Peyer's patch (tissue), 4 donors: Measurements from ENCODE around the gene MEGF6. TPM values are rescaled to one million over a fixed set of nuclear protein-coding genes. Genes with fewer than 3 reads are reported as not detected.
A peak's percentile ranks its signal among the peaks of the same experiment; 100 is the strongest.

Source experiments
- DNase-seq, 3 donors: peaks; one replicate each; pipeline ENCODE4 v3.0.0-alpha.2; 2017 to 2019
- H3K27ac ChIP-seq, 4 donors: fragments of 200-600 bp; sonication (generic); one replicate each; pipeline ENCODE4 v1.5.1; 2016 to 2019
- H3K27me3 ChIP-seq, 2 donors: fragments of 200-600 bp; sonication (generic); one replicate each; pipeline ENCODE4 v1.5.1; 2019
- H3K36me3 ChIP-seq, 3 donors: fragments of 200-600 bp; sonication (generic); one replicate each; pipeline ENCODE4 v1.5.1; 2016 to 2019
- H3K4me1 ChIP-seq, 4 donors: fragments of 200-600 bp; sonication (generic); one replicate each; pipeline ENCODE4 v1.5.1; 2016 to 2019
- H3K4me3 ChIP-seq, 4 donors: fragments of 200-600 bp; sonication (generic); 1 replicate in 3 of 4; 2 replicates in 1 of 4; pipeline ENCODE4 v1.5.1; 2016 to 2019; ENCODE audit warnings: mild to moderate bottlenecking in 1 of 4
- H3K9me3 ChIP-seq, 4 donors: fragments of 200-600 bp; sonication (generic); one replicate each; pipeline ENCODE4 v1.5.1; 2016 to 2019; ENCODE audit warnings: mild to moderate bottlenecking in 1 of 4
- POLR2A ChIP-seq, 2 donors: fragments of 450-650 bp; IDR thresholded peaks; one replicate each; pipeline ENCODE4 v1.5.1; 2017; ENCODE audit warnings: antibody characterized with exemption in 2 of 2, mild to moderate bottlenecking in 2 of 2, moderate library complexity in 2 of 2
- total RNA-seq, 4 donors: library from RNA; depleted of rRNA; stranded (reverse); fragments of >200 nt; gene quantifications; one replicate each; pipeline ENCODE4 v1.1.0, GENCODE V29; 2016
- TF ChIP-seq, protein P1 (sequence below), 6 experiments: fragments of 450-650 bp in 4 of 6; fragments of 200-600 bp in 2 of 6; sonication (generic) in 1 of 6; IDR thresholded peaks; one replicate each; pipeline ENCODE4 v1.5.1; 2017 to 2019; ENCODE audit warnings: antibody characterized with exemption in 6 of 6, mild to moderate bottlenecking in 3 of 6, moderate library complexity in 1 of 6

The MEGF6 gene
- total RNA-seq, 4 donors from 2014 or later: 2.5 to 61.1 (median 11.1) TPM

DNA sequence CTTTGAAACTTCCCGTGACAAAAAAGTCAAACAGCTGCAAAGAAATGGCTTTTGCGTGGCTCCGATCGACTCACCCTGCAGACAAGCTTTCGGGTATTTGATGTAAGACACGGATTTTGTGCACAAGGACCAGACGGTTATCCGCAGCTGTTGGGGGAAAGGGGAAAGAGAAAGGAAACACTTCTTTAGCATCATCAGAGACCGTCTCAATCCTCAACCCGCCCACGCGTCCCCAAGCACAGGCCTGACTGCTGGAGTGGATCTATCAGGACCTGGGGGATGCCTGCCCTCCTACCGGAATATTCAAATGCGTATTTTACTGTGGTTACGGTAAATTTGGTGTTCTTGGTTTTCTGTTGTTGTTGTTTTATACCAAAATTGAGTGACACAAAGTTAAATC, 27.4 kb upstream of the MEGF6 start:
- no peak overlapping the region for H3K4me3 ChIP-seq
- peak in 1 of 3 donors; percentile 9 for DNase-seq
- H3K9me3 ChIP-seq: no peaks in the 10 kb centered on the region
- TF ChIP-seq POLR2A (IDR thresholded peaks at IDR 0.05): no peak
- TF ChIP-seq, protein P1, sequence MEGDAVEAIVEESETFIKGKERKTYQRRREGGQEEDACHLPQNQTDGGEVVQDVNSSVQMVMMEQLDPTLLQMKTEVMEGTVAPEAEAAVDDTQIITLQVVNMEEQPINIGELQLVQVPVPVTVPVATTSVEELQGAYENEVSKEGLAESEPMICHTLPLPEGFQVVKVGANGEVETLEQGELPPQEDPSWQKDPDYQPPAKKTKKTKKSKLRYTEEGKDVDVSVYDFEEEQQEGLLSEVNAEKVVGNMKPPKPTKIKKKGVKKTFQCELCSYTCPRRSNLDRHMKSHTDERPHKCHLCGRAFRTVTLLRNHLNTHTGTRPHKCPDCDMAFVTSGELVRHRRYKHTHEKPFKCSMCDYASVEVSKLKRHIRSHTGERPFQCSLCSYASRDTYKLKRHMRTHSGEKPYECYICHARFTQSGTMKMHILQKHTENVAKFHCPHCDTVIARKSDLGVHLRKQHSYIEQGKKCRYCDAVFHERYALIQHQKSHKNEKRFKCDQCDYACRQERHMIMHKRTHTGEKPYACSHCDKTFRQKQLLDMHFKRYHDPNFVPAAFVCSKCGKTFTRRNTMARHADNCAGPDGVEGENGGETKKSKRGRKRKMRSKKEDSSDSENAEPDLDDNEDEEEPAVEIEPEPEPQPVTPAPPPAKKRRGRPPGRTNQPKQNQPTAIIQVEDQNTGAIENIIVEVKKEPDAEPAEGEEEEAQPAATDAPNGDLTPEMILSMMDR (IDR thresholded peaks at IDR 0.05): no peak
- H3K36me3 ChIP-seq: peaks cover 0 to 77% (median 0%) of the 10 kb centered on the region in 3 donors
- H3K27ac ChIP-seq: no peak overlapping the region
- no peaks in the 10 kb centered on the region for H3K27me3 ChIP-seq
- no peaks in the 10 kb centered on the region for H3K4me1 ChIP-seq

DNA sequence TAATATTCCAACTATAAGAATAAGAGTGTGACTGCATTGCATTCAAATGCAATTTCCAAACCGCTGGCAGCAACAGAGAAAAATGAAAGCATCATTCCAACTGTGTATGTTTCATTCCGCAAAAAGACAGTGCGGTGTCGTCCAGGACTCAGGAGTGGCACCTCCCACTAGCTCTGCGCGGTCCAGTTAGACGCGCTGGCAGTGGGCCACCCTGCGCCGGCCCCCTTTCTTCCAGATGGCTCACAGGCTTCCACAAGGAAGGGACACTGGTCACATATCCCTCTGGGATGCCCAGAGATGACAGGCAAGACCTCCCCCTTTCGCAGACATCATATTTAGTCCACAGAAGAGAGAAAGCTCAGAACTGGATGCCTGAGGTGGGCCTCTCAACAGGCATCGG, 26.7 kb upstream of the MEGF6 start:
- no peaks in the 10 kb centered on the region for H3K27me3 ChIP-seq
- DNase-seq: peak in 1 of 3 donors; percentile 7
- no peak overlapping the region for H3K27ac ChIP-seq
- TF ChIP-seq, protein P1 (IDR thresholded peaks at IDR 0.05): no peak
- no peak overlapping the region for H3K4me3 ChIP-seq
- H3K9me3 ChIP-seq: no peaks in the 10 kb centered on the region
- H3K4me1 ChIP-seq: no peaks in the 10 kb centered on the region
- peaks cover 0 to 81% (median 0%) of the 10 kb centered on the region in 3 donors for H3K36me3 ChIP-seq

DNA sequence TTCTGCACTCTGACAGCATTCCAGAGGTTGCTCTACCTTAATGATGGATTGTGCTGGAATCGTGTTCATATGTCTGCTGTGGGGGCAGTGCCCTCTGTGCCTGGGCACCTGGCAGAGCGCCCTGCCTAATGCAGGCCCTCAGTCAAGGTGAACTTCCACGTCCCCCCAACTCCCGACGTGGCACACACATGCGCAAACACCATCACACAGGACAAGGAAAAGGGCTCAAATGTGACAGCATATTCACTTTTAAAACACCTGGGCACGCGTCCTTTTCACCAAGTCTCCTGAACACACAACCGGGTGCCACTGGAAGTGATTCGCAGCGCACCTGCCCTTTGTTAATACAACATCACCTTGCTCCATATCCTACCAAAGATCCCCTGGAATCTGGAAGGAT, 25.2 kb upstream of the MEGF6 start:
- DNase-seq: peak in 1 of 3 donors; percentile 15

DNA sequence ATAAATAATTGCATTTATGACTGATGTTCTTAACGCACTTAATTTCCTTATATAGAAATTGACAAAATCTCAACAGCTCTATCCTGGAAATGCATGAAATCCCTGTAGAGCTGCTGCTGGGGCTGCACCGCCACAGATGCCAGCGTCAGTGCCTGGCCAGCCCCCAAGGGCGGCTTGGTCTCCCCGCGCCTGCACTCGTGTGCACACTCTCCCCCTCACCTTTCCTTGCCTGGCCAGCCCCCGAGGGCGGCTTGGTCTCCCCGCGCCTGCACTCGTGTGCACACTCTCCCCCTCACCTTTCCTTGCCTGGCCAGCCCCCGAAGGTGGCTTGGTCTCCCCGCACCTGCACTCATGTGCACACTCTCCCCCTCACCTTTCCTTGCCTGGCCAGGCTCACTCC, 24.8 kb upstream of the MEGF6 start:
- no peak overlapping the region for H3K27ac ChIP-seq
- TF ChIP-seq, protein P1 (IDR thresholded peaks at IDR 0.05): no peak
- no peak for TF ChIP-seq POLR2A (IDR thresholded peaks at IDR 0.05)
- H3K4me1 ChIP-seq: no peaks in the 10 kb centered on the region
- H3K36me3 ChIP-seq: peaks cover 0 to 97% (median 0%) of the 10 kb centered on the region in 3 donors
- H3K4me3 ChIP-seq: no peak overlapping the region
- peak in 1 of 3 donors; percentile 12 for DNase-seq
- H3K27me3 ChIP-seq: no peaks in the 10 kb centered on the region
- H3K9me3 ChIP-seq: no peaks in the 10 kb centered on the region

More for the DNA sequence above, 25.2 kb upstream of the MEGF6 start:
- Histone ChIP-seq H3K4me1 (no peaks in the 10 kb centered on the region), H3K27ac (no peak overlapping the region), H3K9me3 (no peaks in the 10 kb centered on the region), H3K4me3 (no peak overlapping the region), H3K36me3 (peaks cover 0 to 96% (median 0%) of the 10 kb centered on the region in 3 donors), H3K27me3 (no peaks in the 10 kb centered on the region)
- TF ChIP-seq, protein P1 (IDR thresholded peaks at IDR 0.05): no peak
- TF ChIP-seq POLR2A (IDR thresholded peaks at IDR 0.05): no peak

- no peak for DNase-seq
- no peaks in the 10 kb centered on the region for H3K27me3 ChIP-seq
- H3K27ac ChIP-seq: no peak overlapping the region
- no peaks in the 10 kb centered on the region for H3K9me3 ChIP-seq
- H3K4me3 ChIP-seq: no peak overlapping the region
- TF ChIP-seq, protein P1 (IDR thresholded peaks at IDR 0.05): no peak
- no peak for TF ChIP-seq POLR2A (IDR thresholded peaks at IDR 0.05)
- peaks cover 0 to 96% (median 0%) of the 10 kb centered on the region in 3 donors for H3K36me3 ChIP-seq
- H3K4me1 ChIP-seq: no peaks in the 10 kb centered on the region
These were observed 22.9 kb upstream of the MEGF6 start for GRCh38 chr1:3634059-3634800.
